Activated CD4-positive, alpha-beta memory T cell treated with anti-CD3 and anti-CD28 coated beads, Interleukin-2, amount 10 ng/mL, durations not matched to agents 7 days and 5 days (primary cell): Measurements from ENCODE around the gene LRP1. TPM values are rescaled to one million over a fixed set of nuclear protein-coding genes. Genes with fewer than 3 reads are reported as not detected.

Experiments used
- CTCF ChIA-PET: fragments of 350-600 bp; sonication (Branson Sonifier 250); formaldehyde crosslinking; loops from one replicate; lab custom pipeline; 2021; ENCODE audit warnings: antibody characterized with exemption, inconsistent platforms; lab: Charles Lee
- POLR2A ChIA-PET: fragments of 350-600 bp; sonication (Branson Sonifier 250); formaldehyde crosslinking; loops from one replicate; lab custom pipeline; 2021; ENCODE audit warnings: antibody characterized with exemption; lab: Charles Lee
- DNase-seq: peaks from one replicate; pipeline ENCODE4 v3.0.0-alpha.2; 2020
- H3K27ac Mint-ChIP-seq: one replicate; pipeline ENCODE4 v1.8.0; 2021; ENCODE audit warnings: mild to moderate bottlenecking, mixed read lengths
- H3K27me3 Mint-ChIP-seq: one replicate; pipeline ENCODE4 v1.8.0; 2021; ENCODE audit warnings: mixed read lengths
- H3K36me3 Mint-ChIP-seq: one replicate; pipeline ENCODE4 v1.8.0; 2021; ENCODE audit warnings: low read depth, mixed read lengths
- H3K4me1 Mint-ChIP-seq: one replicate; pipeline ENCODE4 v1.8.0; 2021; ENCODE audit warnings: mixed read lengths
- H3K4me3 Mint-ChIP-seq: one replicate; pipeline ENCODE4 v1.8.0; 2021; ENCODE audit warnings: mild to moderate bottlenecking, mixed read lengths
- H3K9me3 Mint-ChIP-seq: one replicate; pipeline ENCODE4 v1.8.0; 2021; ENCODE audit warnings: mixed read lengths
- total RNA-seq, 2 experiments: library from RNA; stranded (reverse); gene quantifications; one replicate each; pipeline ENCODE4 v1.2.3, GENCODE V29; 2021

LRP1 gene
- total RNA-seq, 2 experiments from 2014 or later = 0.60 to 0.86 TPM

DNA sequence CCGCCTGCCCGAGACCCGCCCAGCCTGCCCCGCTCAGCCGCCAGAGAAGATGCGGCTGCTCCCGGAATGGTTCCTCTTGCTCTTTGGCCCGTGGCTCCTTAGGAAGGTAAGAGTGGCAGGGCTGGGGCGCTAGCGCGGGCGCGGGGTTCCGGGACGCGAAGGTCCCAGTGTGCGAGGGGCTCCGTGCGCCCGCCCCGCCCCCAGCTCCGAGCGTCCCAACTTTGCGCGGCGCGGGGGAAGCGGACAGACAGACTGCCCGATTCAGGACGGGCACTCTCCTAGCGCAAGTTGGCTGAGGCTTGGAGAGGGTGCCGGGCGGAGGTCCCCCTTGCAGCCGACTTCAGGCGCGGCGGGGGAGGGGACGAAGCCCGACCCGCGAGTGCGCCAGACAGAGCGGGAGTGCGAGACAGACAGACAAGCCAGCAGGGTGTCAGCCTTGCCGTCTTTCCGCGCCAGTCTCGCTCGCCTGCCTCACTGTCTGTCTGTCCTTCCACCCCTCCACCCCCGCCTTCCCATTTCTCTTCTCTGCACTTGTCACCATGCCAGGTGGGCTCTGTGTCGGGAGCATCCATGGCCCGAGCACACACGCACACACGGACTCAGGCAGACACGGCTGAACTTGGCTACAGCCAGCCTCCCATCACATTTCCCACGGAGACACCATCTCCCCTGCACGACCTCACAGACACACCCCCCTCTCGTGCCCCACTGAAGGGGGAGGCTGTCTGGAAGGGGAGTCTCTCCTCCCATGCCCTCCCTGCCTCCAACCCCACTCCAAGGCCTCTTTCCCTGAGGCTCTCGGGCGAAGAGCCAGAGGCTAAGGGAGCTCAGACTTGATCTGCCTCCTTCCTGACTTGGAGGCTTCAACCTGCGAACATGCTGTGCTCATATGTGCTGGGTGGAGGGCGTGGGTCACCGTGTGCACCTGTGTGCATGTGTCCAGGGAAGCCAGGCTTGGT, 88.9 kb downstream of the LRP1 start:
- Mint-ChIP-seq H3K9me3 (no peaks in the 10 kb centered on the region), H3K4me3 (peak overlapping the region; percentile 70), H3K27ac (no peak overlapping the region), H3K4me1 (peaks cover 45% of the 10 kb centered on the region), H3K36me3 (peaks cover 3% of the 10 kb centered on the region), H3K27me3 (peaks cover 77% of the 10 kb centered on the region)
- DNase-seq = peak; percentile 20
- ChIA-PET POLR2A (interaction anchor here (0.9 to 1.9 kb wide), 5 partner anchors 10 to 106 kb away, joined by 3 to 6 read pairs (median 3); partner anchors contain the start of genes SHMT2 and STAT6), CTCF (interaction anchor here (0.7 to 8.5 kb wide), 3 partner anchors 12 to 33 kb away, joined by 4 to 253 read pairs (median 7); partner anchors contain the start of gene SHMT2)

DNA sequence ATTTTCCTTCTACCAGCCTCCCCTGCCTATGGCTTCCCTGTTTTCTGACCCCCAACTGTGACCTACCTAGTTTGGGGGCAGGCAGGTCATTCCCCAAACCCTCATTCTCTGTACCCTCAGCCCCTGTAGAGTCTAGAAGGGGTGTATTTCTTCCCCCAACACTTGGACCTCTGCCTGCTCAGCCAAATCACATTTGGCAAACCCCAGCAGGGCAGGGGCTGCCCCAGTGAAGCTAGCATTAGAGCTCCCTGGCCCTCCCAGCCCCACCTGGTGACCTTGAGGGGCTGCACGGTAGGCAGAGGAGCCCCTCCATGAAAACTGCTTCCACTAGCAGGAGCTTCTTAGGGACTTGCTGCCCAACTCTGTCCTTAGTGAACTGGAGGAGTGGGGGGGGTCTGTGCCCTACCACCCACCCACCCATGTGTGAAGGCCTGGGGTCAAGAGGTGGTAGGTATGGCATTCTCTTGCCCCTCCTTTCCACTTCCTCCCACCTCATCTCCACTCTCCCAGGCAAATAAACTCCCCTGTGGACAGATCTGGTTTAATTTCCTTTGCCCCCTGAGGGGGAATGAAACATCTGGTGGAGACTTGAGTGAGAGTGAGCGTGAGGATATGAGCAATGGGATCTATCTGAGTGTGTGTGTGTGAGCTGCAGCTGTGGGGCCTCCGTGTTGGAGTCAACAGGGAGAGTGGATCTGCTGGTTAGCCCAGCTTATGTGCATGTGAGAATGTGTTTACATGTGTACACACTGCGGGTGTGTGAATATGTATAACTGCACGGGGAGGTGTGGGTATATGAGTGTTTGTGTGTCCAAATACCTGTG, 90.0 kb downstream of the LRP1 start:
- Mint-ChIP-seq H3K4me1 (peaks cover 48% of the 10 kb centered on the region), H3K9me3 (no peaks in the 10 kb centered on the region), H3K36me3 (peaks cover 3% of the 10 kb centered on the region), H3K4me3 (peak overlapping the region; percentile 70), H3K27ac (no peak overlapping the region), H3K27me3 (peaks cover 86% of the 10 kb centered on the region)
- CTCF ChIA-PET = interaction anchor here (0.7 to 8.5 kb wide), 3 partner anchors 11 to 32 kb away, joined by 4 to 253 read pairs (median 7); partner anchors contain the start of gene SHMT2
- no peak for DNase-seq
- POLR2A ChIA-PET = interaction anchor here (0.7 to 1.9 kb wide), 5 partner anchors 9 to 24 kb away, joined by 3 to 6 read pairs (median 3); partner anchors contain the start of gene SHMT2

DNA sequence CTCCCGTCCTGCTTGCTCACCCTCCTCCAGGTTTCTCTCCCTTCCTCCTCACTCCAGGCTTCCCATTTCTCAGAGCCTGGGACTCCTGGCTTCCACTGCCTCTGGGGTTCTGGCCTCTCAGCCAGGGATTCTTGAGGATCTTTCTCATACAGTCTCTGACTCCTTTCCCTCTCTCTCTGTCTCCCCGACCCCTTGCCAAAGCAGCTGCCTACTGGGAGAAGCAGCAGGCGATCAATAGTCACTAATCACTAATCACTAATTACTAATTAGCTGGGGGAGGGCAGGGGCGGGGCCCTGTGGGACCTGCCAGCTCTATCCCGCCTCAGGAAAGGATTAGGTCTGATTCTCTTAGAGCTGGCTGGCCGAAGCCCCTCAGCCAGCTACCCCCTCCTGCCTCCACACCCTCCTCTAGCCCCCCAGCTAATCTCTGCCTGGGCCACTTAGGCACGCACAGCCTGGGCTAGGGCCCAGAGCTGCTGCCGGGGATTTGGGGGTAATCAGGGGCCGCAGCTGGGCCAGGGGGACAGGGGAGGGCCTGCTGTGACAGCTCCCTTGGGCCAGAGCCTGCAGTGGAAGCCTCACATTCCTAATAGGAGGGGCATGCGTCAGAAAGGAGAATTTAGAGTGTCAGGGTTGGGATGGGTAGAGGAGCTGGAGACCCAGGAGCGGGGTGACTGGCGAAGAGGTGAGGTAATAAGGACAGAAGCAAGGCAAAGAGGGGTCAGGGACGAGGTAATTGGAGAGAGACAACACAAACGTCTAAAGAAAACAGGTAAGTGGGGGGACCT, 91.1 kb downstream of the LRP1 start:
- H3K27ac Mint-ChIP-seq = no peak overlapping the region
- H3K9me3 Mint-ChIP-seq = no peaks in the 10 kb centered on the region

DNA sequence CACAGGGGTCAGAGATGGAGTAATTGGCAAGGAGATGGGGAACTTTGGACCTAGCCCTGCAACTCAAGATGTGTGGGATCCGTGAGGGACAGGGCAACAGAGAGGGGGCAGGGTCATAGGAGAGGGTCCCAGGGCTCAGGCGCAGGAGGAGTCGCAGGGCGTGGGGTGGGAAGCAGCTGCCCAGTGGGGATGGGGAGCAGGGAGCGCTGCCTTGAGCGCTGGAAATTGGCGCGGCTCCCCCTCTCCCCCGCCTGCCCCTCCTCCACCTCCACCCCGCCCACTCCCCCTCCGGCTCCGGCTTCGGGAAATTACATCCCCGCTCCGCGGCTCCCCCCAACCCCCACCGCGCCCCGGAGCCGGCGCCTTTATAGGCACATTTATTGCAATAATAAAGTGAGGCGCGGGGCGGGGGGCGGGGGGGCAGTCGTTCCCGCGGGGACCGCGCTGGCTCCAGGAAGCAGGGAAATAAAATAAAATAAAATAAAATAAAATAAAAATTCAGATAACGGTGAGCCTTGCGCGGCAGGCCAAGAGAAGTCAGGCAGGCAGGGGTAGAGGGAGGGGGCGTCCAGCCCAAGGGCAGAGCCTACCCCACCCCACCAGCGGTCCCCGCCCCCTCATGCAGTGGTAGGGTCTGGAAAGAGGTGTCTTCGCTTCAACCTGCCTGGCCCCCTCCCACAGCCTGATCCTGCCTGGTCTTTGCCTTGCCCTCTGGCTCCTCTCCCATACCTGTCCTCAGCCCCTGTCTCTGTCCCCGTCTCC, 91.9 kb downstream of the LRP1 start:
- ChIA-PET CTCF (interaction anchor here (8.5 kb wide), 1 partner anchor 21 kb away, joined by 253 read pairs; a partner anchor contains a TSS), POLR2A (interaction anchor here (1.5 kb wide), 1 partner anchor 9 kb away, joined by 8 read pairs; the partner anchor contains the start of gene SHMT2)
- H3K4me1 Mint-ChIP-seq = peaks cover 41% of the 10 kb centered on the region
- H3K27me3 Mint-ChIP-seq = peaks cover 79% of the 10 kb centered on the region
- H3K9me3 Mint-ChIP-seq = no peaks in the 10 kb centered on the region
- H3K4me3 Mint-ChIP-seq = no peak overlapping the region
- no peak for DNase-seq
- H3K36me3 Mint-ChIP-seq = peaks cover 3% of the 10 kb centered on the region
- no peak overlapping the region for H3K27ac Mint-ChIP-seq

More for the DNA sequence above, 91.1 kb downstream of the LRP1 start:
- peaks cover 41% of the 10 kb centered on the region for H3K4me1 Mint-ChIP-seq
- DNase-seq = no peak
- peaks cover 3% of the 10 kb centered on the region for H3K36me3 Mint-ChIP-seq
- CTCF ChIA-PET = interaction anchor here (8.5 kb wide), 1 partner anchor 22 kb away, joined by 253 read pairs; a partner anchor contains a TSS
- H3K4me3 Mint-ChIP-seq = no peak overlapping the region
- POLR2A ChIA-PET = interaction anchor here (1.5 kb wide), 1 partner anchor 10 kb away, joined by 8 read pairs; the partner anchor contains the start of gene SHMT2
- H3K27me3 Mint-ChIP-seq = peaks cover 81% of the 10 kb centered on the region

DNA sequence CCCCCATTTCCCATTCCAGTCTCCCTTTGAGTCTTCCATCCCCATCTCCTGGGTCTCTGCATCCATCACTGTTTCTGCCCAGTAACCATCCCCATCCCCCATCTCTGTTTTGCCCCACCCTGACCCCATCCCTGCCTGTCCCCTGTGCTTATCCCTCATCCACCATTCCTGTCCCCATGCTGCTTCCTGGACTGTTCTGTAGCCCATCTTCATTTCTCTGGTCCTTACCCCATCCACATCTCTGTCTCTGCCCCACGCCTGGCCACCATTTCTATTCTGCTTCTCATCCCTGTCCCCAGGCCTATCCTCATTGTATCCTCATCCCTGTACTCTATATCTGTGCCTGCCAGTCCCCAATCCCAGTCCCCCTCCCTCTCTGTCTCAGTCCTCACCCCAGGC, 92.5 kb downstream of the LRP1 start:
- Mint-ChIP-seq H3K9me3 (no peaks in the 10 kb centered on the region), H3K36me3 (peaks cover 3% of the 10 kb centered on the region), H3K27me3 (peaks cover 77% of the 10 kb centered on the region), H3K4me1 (peaks cover 40% of the 10 kb centered on the region), H3K27ac (no peak overlapping the region), H3K4me3 (no peak overlapping the region)
- no peak for DNase-seq
- ChIA-PET CTCF (no interaction called here), POLR2A (no interaction called here)

DNA sequence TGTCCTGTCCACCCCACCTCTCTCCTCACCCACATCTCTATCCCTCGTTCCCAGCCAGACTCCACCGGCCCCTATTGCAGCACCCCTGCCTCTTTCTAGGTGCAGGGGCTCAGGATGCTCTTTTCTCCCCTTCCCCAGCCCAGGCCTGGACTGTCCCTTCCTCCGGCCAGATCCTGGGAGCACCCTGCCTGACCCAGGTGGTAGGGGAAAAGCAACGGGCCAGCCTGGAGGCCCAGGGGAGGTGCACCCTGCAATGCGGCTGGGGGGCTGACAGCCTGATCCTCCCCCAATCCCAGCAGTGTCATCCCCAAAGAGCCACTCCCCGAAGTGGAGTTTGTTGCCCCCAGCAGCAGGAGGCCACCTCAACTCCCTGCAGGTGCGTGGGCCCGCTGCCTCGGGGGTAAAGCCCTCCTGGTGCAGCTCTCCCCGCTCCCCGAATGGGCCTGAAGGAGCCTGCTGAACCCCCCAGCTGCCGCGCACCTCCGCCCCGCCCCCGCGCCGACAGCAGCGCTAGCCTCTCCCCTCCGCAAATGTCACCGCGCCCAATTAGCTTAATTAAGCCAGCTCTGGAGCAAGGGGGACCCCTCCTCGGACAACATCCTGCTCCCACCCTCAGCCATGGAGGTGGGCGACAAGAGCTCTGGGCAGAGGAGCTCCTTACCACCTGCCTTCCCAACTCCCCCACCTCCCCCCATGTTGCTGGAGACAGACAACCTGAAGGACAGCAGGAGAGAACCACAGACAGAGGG, 93.1 kb downstream of the LRP1 start:
- no peaks in the 10 kb centered on the region for H3K9me3 Mint-ChIP-seq
- CTCF ChIA-PET = interaction anchor here (4.3 kb wide), 1 partner anchor 19 kb away, joined by 80 read pairs; a partner anchor contains a TSS
- POLR2A ChIA-PET = no interaction called here
- no peak for DNase-seq
- H3K4me1 Mint-ChIP-seq = peaks cover 39% of the 10 kb centered on the region
- H3K36me3 Mint-ChIP-seq = peaks cover 3% of the 10 kb centered on the region
- H3K27ac Mint-ChIP-seq = no peak overlapping the region
- no peak overlapping the region for H3K4me3 Mint-ChIP-seq
- H3K27me3 Mint-ChIP-seq = peaks cover 78% of the 10 kb centered on the region

DNA sequence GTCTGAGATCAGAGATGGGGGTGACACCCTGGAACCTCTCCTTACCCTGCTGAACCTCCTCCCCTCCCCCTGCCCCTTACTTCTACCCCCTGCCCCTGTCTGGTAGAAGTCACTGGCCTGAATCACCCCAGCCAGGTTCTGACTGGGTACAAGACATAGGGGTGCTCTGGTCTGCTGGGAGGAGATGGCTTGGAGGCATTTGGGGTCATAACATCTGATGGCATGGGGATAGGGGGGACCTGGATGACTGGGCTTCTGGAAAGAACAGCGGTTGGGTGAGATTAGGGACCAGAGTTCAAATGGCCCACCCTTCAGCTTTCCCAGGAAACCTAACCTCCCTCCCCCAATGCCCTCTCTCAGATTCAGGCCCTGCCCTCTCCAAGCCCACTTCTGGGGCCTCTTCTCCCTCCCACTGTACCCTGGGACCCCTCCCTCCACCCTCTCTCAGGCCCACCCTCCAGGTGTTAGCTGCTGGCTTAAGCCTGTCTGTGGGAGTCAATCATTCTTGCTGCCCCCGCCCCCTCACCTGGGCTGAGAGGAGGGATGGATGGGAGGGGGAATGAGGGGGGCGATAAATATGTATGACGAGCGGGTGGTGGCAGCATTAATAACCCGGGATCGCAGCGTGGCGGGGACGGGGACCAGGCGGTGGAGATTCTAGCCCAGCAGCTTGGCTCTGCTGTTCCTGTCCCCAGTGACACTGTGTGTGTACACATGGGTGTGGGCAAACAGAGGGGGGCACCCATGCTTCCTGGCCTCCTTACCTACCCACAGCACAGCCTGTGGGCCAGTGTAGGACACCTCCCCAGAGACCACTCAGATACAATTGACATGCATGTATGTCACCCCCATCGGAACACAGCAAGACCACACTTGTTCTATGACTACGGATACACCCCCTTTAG, 94.3 kb downstream of the LRP1 start:
- Mint-ChIP-seq H3K4me1 (peaks cover 42% of the 10 kb centered on the region), H3K27ac (no peak overlapping the region), H3K27me3 (peaks cover 81% of the 10 kb centered on the region), H3K36me3 (peaks cover 3% of the 10 kb centered on the region), H3K9me3 (no peaks in the 10 kb centered on the region), H3K4me3 (no peak overlapping the region)
- CTCF ChIA-PET = interaction anchor here (1.0 to 4.3 kb wide), 3 partner anchors 9 to 230 kb away, joined by 3 to 80 read pairs (median 7); a partner anchor contains a TSS
- no peak for DNase-seq
- POLR2A ChIA-PET = interaction anchor here (1.5 to 1.9 kb wide), 2 partner anchors 10 to 16 kb away, joined by 6 read pairs; no protein-coding TSS in a partner anchor

DNA sequence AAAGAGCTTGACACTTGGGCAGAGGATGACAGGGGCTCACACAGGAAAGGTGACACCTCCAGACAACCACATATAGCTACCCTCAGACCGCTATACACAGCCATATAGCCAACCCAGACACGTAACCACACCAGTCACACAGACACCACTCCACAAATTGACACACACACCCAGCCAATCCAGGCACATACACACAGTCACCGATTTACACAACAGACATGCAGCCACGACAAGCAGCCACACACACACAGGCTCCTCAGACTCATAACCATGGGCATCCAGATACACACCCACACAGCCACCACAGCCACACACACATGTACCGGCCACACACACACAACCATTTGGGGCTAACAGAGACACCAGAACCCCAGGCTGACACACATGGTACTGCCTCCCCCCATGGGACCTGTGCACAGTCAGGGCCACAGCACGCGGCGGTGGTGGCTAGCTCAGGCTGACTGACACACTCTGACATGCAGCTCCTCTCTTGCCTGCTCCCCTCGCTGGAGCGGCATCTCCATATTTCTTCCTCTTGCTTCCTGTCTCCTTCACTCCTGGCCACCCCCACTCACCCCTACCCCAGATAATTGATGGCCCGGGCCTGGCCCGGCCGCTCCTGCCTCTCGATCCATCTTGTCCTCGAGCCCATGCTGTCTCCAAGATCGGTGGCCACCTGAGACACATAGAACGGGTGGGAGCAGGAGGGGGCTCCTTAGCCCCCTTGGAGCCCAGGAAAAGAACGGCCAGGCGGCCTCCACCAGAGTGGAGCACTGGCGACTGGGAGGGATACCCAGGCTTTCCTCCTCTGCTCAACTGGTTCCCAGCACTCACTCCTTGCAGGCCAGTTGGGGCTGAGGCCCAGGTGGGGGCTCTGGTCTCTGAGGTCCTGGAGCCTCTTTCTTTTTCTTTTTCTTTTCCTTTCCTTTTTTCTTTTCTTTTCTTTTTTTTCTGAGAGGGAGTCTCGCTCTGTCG, 95.2 kb downstream of the LRP1 start:
- peak; percentile 45 for DNase-seq
- Mint-ChIP-seq H3K27ac (peak overlapping the region; percentile 31), H3K27me3 (peaks cover 74% of the 10 kb centered on the region), H3K4me3 (peak overlapping the region; percentile 5), H3K9me3 (no peaks in the 10 kb centered on the region), H3K36me3 (peaks cover 3% of the 10 kb centered on the region), H3K4me1 (peaks cover 42% of the 10 kb centered on the region)
- ChIA-PET CTCF (interaction anchor here (1.0 to 7.3 kb wide), 4 partner anchors 9 to 229 kb away, joined by 3 to 110 read pairs (median 44); a partner anchor contains a TSS), POLR2A (interaction anchor here (0.9 to 4.3 kb wide), 5 partner anchors 9 to 19 kb away, joined by 4 to 34 read pairs (median 6); no protein-coding TSS in a partner anchor)
